ENCODE measurements around the gene GPRC5A.
"Not testable (repeated sequence)": the region's sequence is repeated elsewhere in the genome, so short reads cannot be mapped to it uniquely, and the experiment has no call there.

GPRC5A gene, protein sequence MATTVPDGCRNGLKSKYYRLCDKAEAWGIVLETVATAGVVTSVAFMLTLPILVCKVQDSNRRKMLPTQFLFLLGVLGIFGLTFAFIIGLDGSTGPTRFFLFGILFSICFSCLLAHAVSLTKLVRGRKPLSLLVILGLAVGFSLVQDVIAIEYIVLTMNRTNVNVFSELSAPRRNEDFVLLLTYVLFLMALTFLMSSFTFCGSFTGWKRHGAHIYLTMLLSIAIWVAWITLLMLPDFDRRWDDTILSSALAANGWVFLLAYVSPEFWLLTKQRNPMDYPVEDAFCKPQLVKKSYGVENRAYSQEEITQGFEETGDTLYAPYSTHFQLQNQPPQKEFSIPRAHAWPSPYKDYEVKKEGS

DNA sequence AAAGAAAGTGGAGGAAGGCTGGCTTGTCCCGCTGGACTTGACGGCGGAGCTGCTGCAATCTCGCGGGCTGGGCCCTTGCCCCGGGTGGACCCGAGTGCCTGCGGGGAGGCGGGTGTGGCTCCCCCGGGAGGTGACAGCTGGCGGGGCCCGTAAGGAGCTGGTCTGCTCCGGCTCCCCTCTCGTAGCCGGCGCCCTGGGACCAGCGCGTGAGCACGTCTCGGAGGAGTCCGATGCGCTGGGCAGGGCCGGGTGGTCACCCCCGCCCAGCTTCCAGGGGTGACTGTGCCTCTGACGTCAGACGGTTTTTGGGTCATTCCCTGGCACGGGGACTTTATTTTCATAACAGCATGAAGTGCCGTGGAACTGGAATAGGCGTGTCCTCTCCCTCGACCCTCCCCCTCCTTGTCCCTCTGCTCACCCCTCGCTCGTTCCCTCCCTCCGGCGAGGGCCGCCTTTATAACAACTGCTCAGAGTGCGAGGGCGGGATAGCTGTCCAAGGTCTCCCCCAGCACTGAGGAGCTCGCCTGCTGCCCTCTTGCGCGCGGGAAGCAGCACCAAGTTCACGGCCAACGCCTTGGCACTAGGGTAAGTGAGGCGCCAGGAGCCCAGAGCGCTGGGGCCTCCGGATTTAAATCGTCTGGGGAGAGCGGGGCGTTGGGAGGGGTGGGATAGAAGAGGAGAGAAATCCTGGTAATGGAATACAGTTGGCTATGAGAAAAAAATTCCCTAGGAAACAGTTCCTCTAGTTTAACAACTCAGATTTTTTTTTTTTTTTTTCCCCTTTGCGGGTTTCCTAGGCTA lies at the start of gene GPRC5A:
Gene GPRC5A (plus strand): TSS at position 483 of the 801 bp plus-strand sequence. CDS start 16,688 bp downstream, outside the sequence.
- no peak for DNase-seq (ENCODE audit: extremely low read depth in 1 of 2, low read depth in 1 of 2)

DNA sequence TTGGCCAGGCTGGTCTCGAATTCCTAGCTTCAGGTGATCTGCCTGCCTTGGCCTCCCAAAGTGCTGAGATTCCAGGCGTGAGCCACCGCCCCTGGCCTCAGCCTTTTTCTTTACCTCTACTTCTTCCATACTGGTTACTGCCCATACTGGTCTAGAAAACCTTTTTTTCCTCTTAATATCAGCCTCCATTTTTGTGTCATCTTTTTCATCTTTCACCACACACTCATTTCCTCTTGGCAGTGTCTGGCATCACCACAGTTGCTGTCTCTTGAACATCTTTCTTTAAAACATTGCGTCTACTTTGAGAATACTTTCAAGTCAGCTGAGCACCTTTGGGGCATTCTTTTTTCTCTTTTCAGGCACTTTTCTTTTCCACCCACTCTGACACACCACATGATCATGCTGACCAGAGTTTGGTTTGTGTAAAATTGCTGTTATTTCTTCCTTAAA lies 45.5 kb upstream of the GPRC5A start:
- DNase-seq (ENCODE audit: extremely low read depth in 1 of 2, low read depth in 1 of 2) = no peak

DNA sequence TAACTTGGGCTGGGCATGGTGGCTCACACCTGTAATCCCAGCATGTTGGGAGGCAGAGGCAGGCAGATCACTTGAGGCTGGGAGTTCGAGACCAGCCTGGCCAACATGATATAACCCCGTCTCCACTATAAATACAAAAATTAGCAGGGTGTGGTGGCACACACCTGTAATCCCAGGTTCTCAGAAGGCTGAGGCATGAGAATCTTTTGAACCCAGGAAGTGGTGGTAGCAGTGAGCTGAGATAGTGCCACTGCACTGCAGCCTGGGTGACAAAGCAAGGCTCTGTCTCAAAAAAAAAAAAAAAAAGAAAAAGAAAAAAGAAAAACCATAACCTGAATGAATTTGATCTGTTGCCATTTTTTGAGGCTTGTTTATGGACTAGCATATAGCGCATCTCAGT lies 44.6 kb upstream of the GPRC5A start:
- DNase-seq (ENCODE audit: extremely low read depth in 1 of 2, low read depth in 1 of 2) = not testable (repeated sequence)

DNA sequence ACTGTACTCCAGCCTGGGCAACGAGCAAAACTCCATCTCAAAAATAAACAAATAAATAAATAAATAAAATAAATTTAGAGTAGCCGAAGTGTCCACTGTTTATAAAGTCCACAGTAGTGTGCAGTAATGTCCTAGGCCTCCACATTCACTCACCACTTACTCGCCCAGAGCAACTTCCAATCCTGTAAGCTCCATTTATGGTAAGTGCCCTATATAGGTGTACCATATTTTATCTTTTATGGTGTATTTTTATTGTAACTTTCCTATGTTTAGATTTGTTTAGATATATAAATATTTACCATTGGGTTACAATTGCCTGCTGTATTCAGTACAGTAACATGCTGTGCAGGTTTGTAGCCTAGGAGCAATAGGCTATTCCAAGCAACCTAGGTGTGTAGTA lies 37.9 kb upstream of the GPRC5A start:
- DNase-seq (ENCODE audit: extremely low read depth in 1 of 2, low read depth in 1 of 2) = no peak

DNA sequence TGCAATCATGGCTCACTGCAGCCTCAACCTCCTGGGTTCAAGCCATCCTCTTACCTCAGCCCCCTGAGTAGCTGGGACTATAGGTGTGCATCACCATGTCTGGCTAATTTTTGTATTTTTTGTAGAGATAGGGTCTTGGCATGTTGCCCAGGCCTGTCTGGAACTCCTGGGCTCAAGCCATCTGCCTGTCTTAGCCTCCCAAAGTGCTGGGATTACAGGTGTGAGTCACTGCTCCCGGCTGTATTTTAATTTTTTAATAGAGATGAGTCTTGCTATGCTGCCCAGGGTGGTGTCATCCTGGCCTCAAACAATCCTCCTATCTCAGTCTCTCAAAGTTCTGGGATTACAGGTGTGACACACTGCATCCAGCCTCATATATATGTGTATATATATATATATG lies 31.7 kb upstream of the GPRC5A start:
- no peak for DNase-seq (ENCODE audit: extremely low read depth in 1 of 2, low read depth in 1 of 2)

DNA sequence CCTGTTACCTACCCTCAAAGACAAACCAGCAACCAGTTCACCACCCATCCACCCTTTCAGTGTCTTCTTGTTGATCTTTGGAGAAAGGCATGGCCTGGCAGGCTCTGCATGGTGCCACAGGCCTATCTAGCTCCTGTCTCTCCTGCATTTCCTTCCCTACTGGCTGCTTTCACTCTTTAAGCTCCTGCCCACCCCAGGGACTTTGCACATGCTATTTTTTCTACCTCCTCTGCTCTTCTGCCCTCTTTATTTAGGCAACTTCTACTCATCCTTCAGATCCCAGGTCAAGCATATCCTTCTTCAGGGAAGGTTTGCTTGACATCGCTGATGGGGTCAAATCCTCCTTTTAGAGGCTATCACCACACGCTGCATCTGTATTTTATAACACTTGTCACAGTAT lies 27.1 kb upstream of the GPRC5A start:
- DNase-seq (ENCODE audit: extremely low read depth in 1 of 2, low read depth in 1 of 2) = no peak

DNA sequence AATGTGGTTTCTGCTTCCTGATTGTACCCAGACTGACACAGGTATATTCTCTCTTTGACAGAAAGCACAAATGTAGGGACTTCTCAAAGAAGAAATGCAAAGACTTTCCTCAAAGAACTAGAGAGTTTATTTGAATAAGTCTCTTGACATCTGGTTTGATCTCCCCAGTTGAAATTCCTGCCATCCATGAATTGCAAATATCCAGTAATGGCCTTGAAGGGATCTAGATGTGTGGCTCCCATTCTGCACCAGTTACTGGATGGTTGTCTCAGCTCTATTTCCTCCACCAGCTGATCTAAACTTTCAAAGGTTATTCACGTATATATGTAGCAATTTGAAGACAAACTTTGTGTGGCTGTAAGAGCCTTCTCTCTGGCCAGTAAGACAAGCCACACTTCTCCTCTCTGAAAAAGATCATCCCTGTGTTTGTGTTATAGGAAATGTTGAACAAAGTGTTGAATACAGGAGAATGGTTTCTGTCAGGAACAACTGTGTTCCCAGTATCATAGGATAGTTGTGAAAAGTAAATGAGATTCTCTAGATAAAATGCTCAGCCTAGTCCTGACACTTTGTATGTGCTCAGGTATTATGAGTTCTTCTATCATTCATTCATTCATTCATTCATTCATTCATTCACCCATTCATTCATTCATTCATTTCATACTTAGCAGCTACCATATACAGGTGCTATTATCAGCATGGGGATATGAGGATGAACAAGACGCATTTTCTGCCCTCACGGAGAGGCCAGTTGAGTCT lies 22.7 kb upstream of the GPRC5A start:
- DNase-seq (ENCODE audit: extremely low read depth in 1 of 2, low read depth in 1 of 2) = no peak

DNA sequence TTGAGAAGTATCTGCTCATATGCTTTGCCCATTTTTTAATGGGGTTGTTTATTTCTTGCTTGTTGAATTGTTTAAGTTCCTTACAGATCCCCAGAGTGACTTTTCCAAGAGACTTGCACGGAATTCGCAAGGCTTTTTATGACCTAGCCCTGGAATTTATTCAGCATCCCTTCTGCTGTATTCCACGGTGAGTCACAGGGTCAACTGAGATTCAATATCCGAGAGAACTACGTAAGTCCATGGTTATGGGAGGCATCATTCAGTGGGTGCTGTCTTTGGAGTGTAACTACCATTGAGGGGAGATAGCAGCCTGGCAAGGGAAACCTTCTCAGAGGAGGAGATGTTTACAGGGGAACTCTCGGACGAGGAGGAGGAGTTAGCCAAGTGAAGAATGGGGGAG lies 20.9 kb upstream of the GPRC5A start:
- DNase-seq (ENCODE audit: extremely low read depth in 1 of 2, low read depth in 1 of 2) = no peak

DNA sequence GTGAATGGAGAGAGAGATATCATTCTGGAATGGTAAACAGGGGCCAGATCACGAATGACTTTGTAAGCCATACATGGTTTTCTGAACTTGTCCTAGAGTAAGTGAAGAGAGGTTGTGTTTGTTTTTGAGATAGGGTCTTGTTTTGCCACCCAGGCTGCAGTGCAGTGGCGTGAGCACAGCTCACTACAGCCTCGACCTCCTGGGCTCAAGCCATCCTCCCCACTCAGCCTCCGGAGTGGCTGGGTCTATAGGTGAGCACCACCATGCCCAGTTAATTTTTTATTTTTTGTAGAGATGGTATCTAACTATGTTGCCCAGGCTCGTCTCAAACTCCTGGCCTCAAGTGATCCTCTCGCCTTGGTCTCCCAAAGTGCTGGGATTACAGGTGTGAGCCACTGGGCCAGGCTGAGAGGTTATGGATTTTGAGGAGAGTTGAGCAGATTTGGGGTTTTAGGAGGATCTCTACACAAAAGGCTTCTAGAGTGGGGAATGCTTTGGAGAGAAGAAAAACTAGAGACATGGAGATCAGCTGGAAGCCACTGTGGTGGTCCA lies 19.7 kb upstream of the GPRC5A start:
- DNase-seq (ENCODE audit: extremely low read depth in 1 of 2, low read depth in 1 of 2) = no peak

DNA sequence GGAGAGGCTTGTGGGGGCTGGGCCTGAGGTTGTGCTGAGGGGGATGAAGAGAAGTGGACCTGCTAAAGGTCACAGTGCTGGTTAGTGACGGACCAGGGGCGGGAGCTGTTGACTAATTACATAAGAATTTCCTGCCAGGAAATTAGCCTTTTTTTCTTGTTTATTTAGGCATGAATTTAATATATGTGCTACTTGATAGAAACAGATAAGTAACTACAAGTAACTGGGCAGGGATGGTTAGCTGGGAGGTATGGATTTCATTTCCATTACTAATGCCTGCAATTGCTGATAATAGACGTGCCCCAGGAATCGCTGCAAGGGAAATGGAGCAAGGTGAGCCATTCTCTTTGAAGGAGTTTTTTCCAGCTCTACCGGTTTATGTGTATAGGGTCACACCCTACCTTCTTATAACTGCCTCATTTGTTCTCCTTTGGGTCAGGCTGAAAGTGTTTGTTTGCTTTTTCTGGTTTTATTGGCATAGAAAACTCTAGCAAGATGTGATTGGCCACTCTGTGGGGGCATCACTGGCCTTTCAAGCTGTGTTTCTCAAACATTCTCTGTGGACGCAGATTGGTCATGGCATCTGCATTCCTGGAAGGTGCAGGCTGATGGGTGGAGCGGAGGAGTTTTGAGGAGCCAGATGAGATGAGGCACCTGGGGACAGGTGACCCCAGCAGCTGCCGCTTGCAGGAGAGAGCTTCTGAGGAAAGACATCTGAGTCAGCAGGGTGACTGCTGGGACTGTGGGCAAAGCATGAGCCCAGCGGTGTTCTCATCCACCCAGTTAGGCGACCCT lies 19.0 kb upstream of the GPRC5A start:
- no peak for DNase-seq (ENCODE audit: extremely low read depth in 1 of 2, low read depth in 1 of 2)

DNA sequence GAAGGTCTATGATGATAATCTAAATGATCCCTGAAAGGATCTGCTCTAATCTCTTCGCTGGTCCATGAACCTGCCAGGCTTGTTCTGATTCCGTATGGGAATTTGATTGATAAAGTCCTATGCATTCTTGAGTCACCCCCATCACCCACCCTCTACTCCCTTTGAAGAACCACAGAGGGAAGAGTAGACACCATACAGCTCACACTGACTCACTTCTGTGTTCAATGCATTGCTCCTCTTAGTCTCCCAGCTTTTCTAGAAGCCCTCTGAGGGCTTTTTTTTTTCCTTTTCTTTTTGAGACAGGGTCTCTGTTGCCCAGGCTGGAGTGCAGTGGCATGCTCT lies 18.5 kb upstream of the GPRC5A start:
- no peak for DNase-seq (ENCODE audit: extremely low read depth in 1 of 2, low read depth in 1 of 2)

DNA sequence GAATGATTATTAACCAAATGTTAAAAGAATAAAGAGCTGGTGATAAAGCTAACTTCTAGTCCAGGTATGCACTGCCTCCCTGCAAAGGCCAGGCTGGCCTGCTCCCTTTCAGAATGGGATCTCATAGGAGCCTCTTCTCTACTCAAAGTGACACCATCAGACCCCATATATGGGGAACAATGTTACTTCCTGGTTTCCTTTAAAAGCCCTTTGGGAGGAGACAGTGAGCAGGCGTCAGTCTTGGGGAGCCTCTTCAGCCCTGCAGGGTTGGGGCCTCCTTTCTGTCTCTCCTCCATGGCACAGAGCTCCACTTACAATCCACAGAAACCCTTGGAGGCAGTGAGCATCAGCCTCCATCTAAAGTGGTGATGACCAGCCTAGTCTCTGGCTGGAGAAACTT lies 17.3 kb upstream of the GPRC5A start:
- DNase-seq (ENCODE audit: extremely low read depth in 1 of 2, low read depth in 1 of 2) = no peak

DNA sequence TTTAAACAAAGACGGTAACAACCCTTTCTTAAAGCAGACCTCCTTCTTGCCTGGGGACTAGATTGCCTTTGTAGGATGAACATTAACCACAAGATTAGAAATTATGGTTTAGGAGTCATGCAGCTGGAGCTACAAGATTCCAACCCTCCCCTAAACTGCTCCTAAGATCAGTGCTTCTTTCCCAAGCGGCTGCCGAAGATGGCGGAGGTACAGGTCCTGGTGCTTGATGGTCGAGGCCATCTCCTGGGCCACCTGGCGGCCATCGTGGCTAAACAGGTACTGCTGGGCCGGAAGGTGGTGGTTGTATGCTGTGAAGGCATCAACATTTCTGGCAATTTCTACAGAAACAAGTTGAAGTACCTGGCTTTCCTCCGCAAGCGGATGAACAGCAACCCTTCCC lies 16.1 kb upstream of the GPRC5A start:
- DNase-seq (ENCODE audit: extremely low read depth in 1 of 2, low read depth in 1 of 2) = not testable (repeated sequence)

DNA sequence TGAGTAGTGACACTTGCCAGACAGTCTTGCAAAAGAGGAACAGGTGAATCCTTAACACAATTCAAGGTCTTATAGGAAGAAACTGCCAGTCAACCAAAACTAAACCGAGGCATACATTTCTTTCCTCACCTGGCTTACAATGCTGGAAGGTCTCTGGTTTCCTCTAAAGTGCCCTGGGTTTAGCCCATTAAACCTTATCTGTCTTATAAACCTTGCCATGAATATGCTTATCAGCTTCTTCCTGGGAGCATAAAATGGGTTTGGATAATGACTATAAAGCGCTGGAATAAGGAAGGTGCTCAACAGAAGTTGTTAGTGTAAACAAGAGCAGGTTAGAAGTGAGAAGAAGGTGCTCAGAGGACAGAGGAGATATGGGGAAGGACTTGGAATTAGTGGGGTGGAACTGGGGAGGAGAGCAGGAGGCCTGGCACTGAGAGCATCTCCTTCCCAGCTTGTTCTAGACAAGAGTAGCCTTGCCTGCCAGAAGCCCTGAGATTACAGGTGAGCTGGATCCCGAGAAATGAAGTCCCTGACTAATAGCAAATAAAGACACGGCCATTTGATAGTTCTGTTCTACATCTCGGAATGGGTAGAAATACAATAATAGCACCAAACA lies 14.1 kb upstream of the GPRC5A start:
- DNase-seq (ENCODE audit: extremely low read depth in 1 of 2, low read depth in 1 of 2) = no peak

DNA sequence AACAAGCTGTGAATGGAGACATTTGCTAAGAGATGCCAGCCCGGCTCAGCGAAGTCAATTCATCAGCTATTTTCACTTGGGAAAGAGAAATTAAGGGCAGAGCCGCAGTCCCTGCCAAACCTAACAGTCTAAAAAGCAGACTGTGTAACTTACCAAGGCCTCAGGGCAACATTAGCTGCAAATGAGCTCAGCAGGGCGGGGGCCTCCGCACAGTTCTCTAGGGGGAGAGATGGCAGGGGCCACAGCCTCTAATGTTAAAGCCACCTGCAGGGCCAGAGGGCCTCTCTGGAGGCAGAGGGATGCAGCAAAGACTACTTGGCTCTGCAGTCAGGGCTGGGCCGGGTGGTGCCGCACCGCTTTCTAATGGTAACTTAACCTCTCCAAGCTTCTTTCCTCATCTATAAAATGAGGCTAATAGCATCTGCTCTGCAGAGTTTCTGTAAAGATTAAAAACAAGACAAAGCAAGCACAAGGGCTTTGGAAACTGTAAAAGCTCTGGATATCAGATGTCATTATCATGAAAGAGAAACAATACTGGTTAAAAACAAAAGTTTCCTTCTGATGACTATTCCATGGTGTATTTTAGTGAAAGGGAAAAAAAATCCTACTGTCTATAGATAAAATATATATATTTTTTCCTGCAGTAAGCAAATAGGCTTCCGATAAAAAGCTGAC lies 13.4 kb upstream of the GPRC5A start:
- no peak for DNase-seq (ENCODE audit: extremely low read depth in 1 of 2, low read depth in 1 of 2)

DNA sequence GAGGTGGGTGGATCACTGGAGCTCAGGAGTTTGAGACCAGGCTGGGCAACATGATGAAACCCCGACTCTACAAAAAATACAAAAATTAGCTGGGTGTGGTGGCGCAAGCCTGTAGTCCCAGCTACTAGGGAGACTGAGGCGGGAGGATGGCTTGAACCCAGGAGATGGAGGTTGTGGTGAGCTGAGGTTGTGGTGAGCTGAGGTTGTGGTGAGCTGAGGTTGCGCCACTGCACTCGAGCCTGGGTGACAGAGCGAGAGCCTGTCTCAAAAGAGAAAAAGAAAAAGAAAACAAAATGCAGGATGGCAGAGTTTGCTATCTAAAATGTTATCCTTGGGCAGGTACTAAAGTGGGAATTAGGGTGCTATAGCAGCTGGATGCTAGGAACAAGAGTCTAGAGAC lies 10.8 kb upstream of the GPRC5A start:
- DNase-seq (ENCODE audit: extremely low read depth in 1 of 2, low read depth in 1 of 2) = no peak

DNA sequence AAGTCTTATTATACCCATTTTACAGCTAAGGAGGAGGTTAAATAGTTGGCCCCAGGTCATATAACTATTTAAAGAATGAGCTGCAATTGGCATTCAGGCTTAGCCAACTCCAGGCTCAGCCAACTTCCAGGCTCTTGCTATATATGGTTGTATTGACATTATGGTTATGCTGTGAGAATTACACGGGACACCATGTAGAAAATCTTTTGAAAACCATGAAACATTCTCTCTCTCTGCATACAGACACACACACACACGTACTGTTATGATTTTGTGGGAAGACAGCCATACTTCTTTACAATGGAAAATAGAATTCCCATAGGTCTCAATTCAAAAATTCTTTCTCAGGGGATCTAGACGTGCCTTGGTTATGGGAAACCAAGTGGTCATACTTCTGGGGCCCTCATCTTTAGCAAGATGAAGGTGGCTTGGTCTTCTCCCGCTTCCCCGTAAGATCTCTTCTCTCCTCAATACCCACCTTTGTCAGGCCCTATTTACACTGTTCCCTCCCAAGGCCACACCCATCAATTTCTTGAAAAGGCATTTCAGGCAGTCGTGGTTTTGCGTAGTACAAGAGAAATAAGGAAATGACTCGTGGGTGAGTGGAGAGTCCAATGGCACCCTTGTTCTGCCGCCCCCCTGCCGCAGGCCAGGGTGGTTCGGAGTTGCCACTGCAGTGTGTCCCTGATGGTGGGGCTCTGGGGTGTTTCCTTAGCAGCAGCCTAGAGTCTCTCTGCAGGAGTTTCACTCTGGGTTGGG lies 10.0 kb upstream of the GPRC5A start:
- DNase-seq (ENCODE audit: extremely low read depth in 1 of 2, low read depth in 1 of 2) = no peak

DNA sequence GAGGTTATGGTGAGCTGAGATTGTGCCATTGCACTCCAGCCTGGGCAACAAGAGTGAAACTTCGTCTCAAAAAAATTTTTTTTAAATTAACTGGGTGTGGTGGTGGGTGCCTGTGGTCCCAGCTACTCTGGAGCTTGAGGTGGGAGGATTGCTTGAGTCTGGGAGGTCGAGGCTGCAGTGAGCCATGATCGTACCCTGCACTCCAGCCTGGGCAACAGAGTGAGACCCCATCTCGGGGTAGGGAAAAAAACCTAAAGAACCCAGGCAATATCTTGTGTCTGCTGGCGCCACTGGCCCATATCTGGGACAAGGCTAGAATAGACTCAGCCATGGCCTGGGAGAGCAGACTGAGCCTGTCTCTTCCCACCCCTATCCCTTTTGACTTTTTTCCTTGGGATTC lies 9.1 kb upstream of the GPRC5A start:
- no peak for DNase-seq (ENCODE audit: extremely low read depth in 1 of 2, low read depth in 1 of 2)

Measured in activated CD8-positive, alpha-beta memory T cell treated with anti-CD3 and anti-CD28 coated beads for 1 hour (primary cell).